Activated CD4-positive, alpha-beta T cell treated with anti-CD3 and anti-CD28 coated beads, Interleukin-2, Interleukin-6, amounts not matched to agents 100 ng/mL and 50 ng/mL, durations not matched to agents 16 hours and 8 hours (primary cell): Measurements from ENCODE around the gene C7.
"Not testable (repeated sequence)": the region's sequence is repeated elsewhere in the genome, so short reads cannot be mapped to it uniquely, and the experiment has no call there.

Experiments used
- DNase-seq: peaks from one replicate; pipeline ENCODE4 v3.0.0-alpha.2; 2020

The C7 gene

GRCh38 chr5:40909264-40909663 lies at the start of gene C7:
C7 (plus strand) TSS chr5:40909497; CDS start chr5:40909611, 114 bp downstream.
- DNase-seq = no peak

GRCh38 chr5:40860711-40861110 lies 48.6 kb upstream of the C7 start:
- DNase-seq = no peak

GRCh38 chr5:40865004-40865403 lies 44.3 kb upstream of the C7 start:
- not testable (repeated sequence) for DNase-seq

GRCh38 chr5:40866844-40867243 lies 42.5 kb upstream of the C7 start:
- no peak for DNase-seq

GRCh38 chr5:40869384-40869783 lies 39.9 kb upstream of the C7 start:
- no peak for DNase-seq

GRCh38 chr5:40871177-40871576 lies 38.1 kb upstream of the C7 start:
- no peak for DNase-seq

- DNase-seq = not testable (repeated sequence)
Measured at GRCh38 chr5:40872253-40872652, 37.0 kb upstream of the C7 start.

GRCh38 chr5:40873286-40873880 lies 35.9 kb upstream of the C7 start:
- no peak for DNase-seq

GRCh38 chr5:40875958-40876357 lies 33.3 kb upstream of the C7 start:
- no peak for DNase-seq

GRCh38 chr5:40877371-40877988 lies 31.8 kb upstream of the C7 start:
- DNase-seq = peak; percentile 15

- peak; percentile 3 for DNase-seq
Measured at GRCh38 chr5:40879163-40879942, 29.9 kb upstream of the C7 start.

GRCh38 chr5:40882291-40882690 lies 27.0 kb upstream of the C7 start:
- no peak for DNase-seq

GRCh38 chr5:40883051-40883450 lies 26.2 kb upstream of the C7 start:
- not testable (repeated sequence) for DNase-seq

GRCh38 chr5:40895440-40896425 lies 13.6 kb upstream of the C7 start:
- not testable (repeated sequence) for DNase-seq

- DNase-seq = peak; percentile 58
Measured at GRCh38 chr5:40904205-40904993, 4.9 kb upstream of the C7 start.

GRCh38 chr5:40904994-40905306 lies 4.3 kb upstream of the C7 start:
- no peak for DNase-seq

GRCh38 chr5:40906351-40906751 lies 2.9 kb upstream of the C7 start:
- no peak for DNase-seq

GRCh38 chr5:40909723-40910122 lies 426 bp downstream of the C7 start:
- DNase-seq = no peak

- DNase-seq = no peak
Measured at GRCh38 chr5:40911266-40911665, 2.0 kb downstream of the C7 start.

GRCh38 chr5:40914835-40915234 lies 5.5 kb downstream of the C7 start:
- no peak for DNase-seq

GRCh38 chr5:40915341-40915926 lies 6.1 kb downstream of the C7 start:
- DNase-seq = no peak

- DNase-seq = no peak
Measured at GRCh38 chr5:40916226-40916625, 6.9 kb downstream of the C7 start.
